ENCODE measurements around the gene ARHGEF17. TPM values are rescaled to one million over a fixed set of nuclear protein-coding genes. Genes with fewer than 3 reads are reported as not detected.
A peak's percentile ranks its signal among the peaks of the same experiment; 100 is the strongest.

Gene ARHGEF17
- total and polyA plus RNA-seq, 2 experiments from 2014 or later: 30.2 to 35.6 TPM

GRCh38 chr11:73334384-73335203, 26.5 kb downstream of the ARHGEF17 start:
- Histone ChIP-seq H3K4me3 (no peak overlapping the region), H3K4me1 (ENCODE audit: insufficient read depth) (peaks cover 58% of the 10 kb centered on the region), H3K9me3 (ENCODE audit: low read depth) (no peaks in the 10 kb centered on the region), H4K20me1 (ENCODE audit: insufficient read depth, poor library complexity, severe bottlenecking) (peaks cover 27% of the 10 kb centered on the region), H3K9me2 (replicated peaks; ENCODE audit: insufficient read depth) (no peaks in the 10 kb centered on the region), H3K27me3 (no peaks in the 10 kb centered on the region), H2AFZ (no peak overlapping the region), H3K36me3 (replicated peaks; ENCODE audit: insufficient read depth, low read depth) (no peaks in the 10 kb centered on the region), H3K79me2 (peaks cover 88% of the 10 kb centered on the region), H3K27ac (peak overlapping the region; percentile 95), H3K4me2 (peak overlapping the region; percentile 67)
- no peak for TF ChIP-seq EZH2 (IDR thresholded peaks at IDR 0.05; ENCODE audit: borderline replicate concordance)
- peak; percentile 4 for TF ChIP-seq CTCF (IDR thresholded peaks at IDR 0.05; ENCODE audit: poor library complexity)
- DNase-seq (ENCODE audit: low spot score): peak; percentile 80
- 18% methylated on average over 6 of the region's 6 CpGs for WGBS (ENCODE audit: low lambda C conversion rate, missing lambda C conversion rate)

- H3K4me2 ChIP-seq: peak overlapping the region; percentile 67
- no peaks in the 10 kb centered on the region for H3K27me3 ChIP-seq
- H3K9me3 ChIP-seq (ENCODE audit: low read depth): no peaks in the 10 kb centered on the region
- H4K20me1 ChIP-seq (ENCODE audit: insufficient read depth, poor library complexity, severe bottlenecking): peaks cover 35% of the 10 kb centered on the region
- no peak overlapping the region for H2AFZ ChIP-seq
- H3K9me2 ChIP-seq (replicated peaks; ENCODE audit: insufficient read depth): no peaks in the 10 kb centered on the region
- no peak for TF ChIP-seq EZH2phosphoT487 (IDR thresholded peaks at IDR 0.05; ENCODE audit: low read depth, severe bottlenecking, unreplicated experiment)
- no peak for TF ChIP-seq EZH2 (IDR thresholded peaks at IDR 0.05; ENCODE audit: borderline replicate concordance)
- peak; percentile 99 for TF ChIP-seq CTCF (IDR thresholded peaks at IDR 0.05; ENCODE audit: poor library complexity)
- H3K36me3 ChIP-seq (replicated peaks; ENCODE audit: insufficient read depth, low read depth): no peaks in the 10 kb centered on the region
- H3K4me3 ChIP-seq: no peak overlapping the region
- peak; percentile 87 for DNase-seq (ENCODE audit: low spot score)
- H3K27ac ChIP-seq: peak overlapping the region; percentile 95
- WGBS (ENCODE audit: low lambda C conversion rate, missing lambda C conversion rate): 9% methylated on average over 4 of the region's 4 CpGs
- H3K4me1 ChIP-seq (ENCODE audit: insufficient read depth): peaks cover 50% of the 10 kb centered on the region
- H3K79me2 ChIP-seq: peaks cover 88% of the 10 kb centered on the region
Observed at GRCh38 chr11:73335204-73335923, 27.3 kb downstream of the ARHGEF17 start.

GRCh38 chr11:73337846-73338245, 29.8 kb downstream of the ARHGEF17 start:
- no peak overlapping the region for H3K27ac ChIP-seq
- peaks cover 87% of the 10 kb centered on the region for H3K79me2 ChIP-seq
- H3K4me2 ChIP-seq: no peak overlapping the region
- H3K27me3 ChIP-seq: no peaks in the 10 kb centered on the region
- no peak overlapping the region for H3K4me3 ChIP-seq
- no peaks in the 10 kb centered on the region for H3K9me3 ChIP-seq (ENCODE audit: low read depth)
- H3K9me2 ChIP-seq (replicated peaks; ENCODE audit: insufficient read depth): no peaks in the 10 kb centered on the region
- WGBS (ENCODE audit: low lambda C conversion rate, missing lambda C conversion rate): 90% methylated on average over 2 of the region's 2 CpGs
- peaks cover 30% of the 10 kb centered on the region for H3K4me1 ChIP-seq (ENCODE audit: insufficient read depth)
- peaks cover 58% of the 10 kb centered on the region for H4K20me1 ChIP-seq (ENCODE audit: insufficient read depth, poor library complexity, severe bottlenecking)
- TF ChIP-seq EZH2 (IDR thresholded peaks at IDR 0.05; ENCODE audit: borderline replicate concordance) (no peak), EZH2phosphoT487 (IDR thresholded peaks at IDR 0.05; ENCODE audit: low read depth, severe bottlenecking, unreplicated experiment) (no peak), CTCF (IDR thresholded peaks at IDR 0.05; ENCODE audit: poor library complexity) (no peak)
- no peaks in the 10 kb centered on the region for H3K36me3 ChIP-seq (replicated peaks; ENCODE audit: insufficient read depth, low read depth)
- no peak overlapping the region for H2AFZ ChIP-seq
- no peak for DNase-seq (ENCODE audit: low spot score)
